ENCODE results near the gene TMEM248.

DNA sequence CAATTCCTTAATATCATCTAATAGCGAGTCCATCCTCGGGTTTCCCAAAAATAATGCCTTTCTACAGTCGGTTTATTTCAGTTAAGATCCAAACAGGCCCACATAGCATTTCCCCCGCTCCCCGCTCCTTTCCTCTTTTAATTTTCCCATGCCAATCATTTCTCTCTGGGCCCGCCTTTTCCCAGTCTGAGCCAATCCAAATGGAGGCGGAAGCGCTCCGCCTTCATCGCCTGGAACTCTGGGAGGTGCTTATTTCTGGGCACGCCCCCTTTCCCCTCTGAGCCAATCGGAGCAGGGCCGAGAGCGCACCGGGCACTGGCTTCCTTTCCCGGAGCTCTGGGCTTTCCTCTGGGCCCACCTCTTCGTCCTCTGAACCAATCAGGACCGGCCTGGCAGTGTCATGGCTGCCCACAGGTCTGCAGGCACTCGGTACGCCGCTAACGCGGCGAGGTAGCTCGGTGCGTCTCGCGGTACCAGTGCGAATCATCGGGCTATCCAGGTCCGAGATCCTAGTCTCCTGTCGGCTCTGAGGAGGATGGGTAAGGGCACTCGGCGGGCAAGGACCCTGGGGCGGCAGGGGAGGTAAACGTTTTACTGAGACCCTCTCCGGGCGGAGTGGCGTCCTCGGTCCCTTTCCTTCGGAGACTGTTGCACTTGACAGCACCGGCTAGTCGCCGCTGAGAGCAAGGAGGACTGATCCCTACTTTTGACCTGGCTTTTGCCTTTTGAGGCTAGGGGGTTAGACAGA, 75.6 kb downstream of the TMEM248 start, which contains the start of gene TYW1:
- TF ChIP-seq, protein P1, sequence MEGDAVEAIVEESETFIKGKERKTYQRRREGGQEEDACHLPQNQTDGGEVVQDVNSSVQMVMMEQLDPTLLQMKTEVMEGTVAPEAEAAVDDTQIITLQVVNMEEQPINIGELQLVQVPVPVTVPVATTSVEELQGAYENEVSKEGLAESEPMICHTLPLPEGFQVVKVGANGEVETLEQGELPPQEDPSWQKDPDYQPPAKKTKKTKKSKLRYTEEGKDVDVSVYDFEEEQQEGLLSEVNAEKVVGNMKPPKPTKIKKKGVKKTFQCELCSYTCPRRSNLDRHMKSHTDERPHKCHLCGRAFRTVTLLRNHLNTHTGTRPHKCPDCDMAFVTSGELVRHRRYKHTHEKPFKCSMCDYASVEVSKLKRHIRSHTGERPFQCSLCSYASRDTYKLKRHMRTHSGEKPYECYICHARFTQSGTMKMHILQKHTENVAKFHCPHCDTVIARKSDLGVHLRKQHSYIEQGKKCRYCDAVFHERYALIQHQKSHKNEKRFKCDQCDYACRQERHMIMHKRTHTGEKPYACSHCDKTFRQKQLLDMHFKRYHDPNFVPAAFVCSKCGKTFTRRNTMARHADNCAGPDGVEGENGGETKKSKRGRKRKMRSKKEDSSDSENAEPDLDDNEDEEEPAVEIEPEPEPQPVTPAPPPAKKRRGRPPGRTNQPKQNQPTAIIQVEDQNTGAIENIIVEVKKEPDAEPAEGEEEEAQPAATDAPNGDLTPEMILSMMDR (IDR thresholded peaks at IDR 0.05 in 8 of 11, conservative IDR thresholded peaks at IDR 0.05 in 3 of 11) = peak in 3 of 11 experiments; percentile 13 to 43 (median 14)
- peak; percentile 89 to 92 (median 91) for TF ChIP-seq POLR2AphosphoS5 (IDR thresholded peaks at IDR 0.05)

Data from spleen (tissue), 7 donors.